ENCODE results near the gene FAM219A.
"Not testable (repeated sequence)": the region's sequence is repeated elsewhere in the genome, so short reads cannot be mapped to it uniquely, and the experiment has no call there.

The FAM219A gene

GRCh38 chr9:34485822-34486221 lies 27.5 kb upstream of the FAM219A start:
- CTCF ChIA-PET = no interaction called here

GRCh38 chr9:34484678-34485077 lies 26.3 kb upstream of the FAM219A start:
- ChIA-PET POLR2A (no interaction called here), CTCF (interaction anchor here (0.8 to 1.3 kb wide), 2 partner anchors 8 to 15 kb away, joined by 3 read pairs; no protein-coding TSS in a partner anchor)
- DNase-seq = no peak
- H3K36me3 ChIP-seq (ENCODE audit: control insufficient read depth in 4 of 4, insufficient read depth in 4 of 4, low read length in 3 of 4) = no peaks in the 10 kb centered on the region
- H3K4me3 ChIP-seq (ENCODE audit: control insufficient read depth in 1 of 7, extremely low read depth in 1 of 7, insufficient read depth in 4 of 7, low read depth in 2 of 7, low read length in 6 of 7) = no peak overlapping the region
- H3K9me3 ChIP-seq (ENCODE audit: control extremely low read depth in 1 of 5, control insufficient read depth in 4 of 5, insufficient read depth in 2 of 5, low read depth in 1 of 5, low read length in 4 of 5) = no peaks in the 10 kb centered on the region
- no peak overlapping the region for H3K27ac ChIP-seq (ENCODE audit: insufficient read depth in 1 of 2, low read depth in 1 of 2, low read length in 2 of 2, poor library complexity in 1 of 2, severe bottlenecking in 2 of 2)
- H3K4me1 ChIP-seq (ENCODE audit: control extremely low read depth in 1 of 4, control insufficient read depth in 4 of 4, insufficient read depth in 4 of 4, low read length in 3 of 4) = no peaks in the 10 kb centered on the region
- peaks cover 0 to 13% (median 4%) of the 10 kb centered on the region in 5 experiments for H3K27me3 ChIP-seq (replicated peaks in 2 of 5; ENCODE audit: control insufficient read depth in 4 of 5, insufficient read depth in 5 of 5, low read length in 4 of 5)

More at GRCh38 chr9:34485822-34486221, 27.5 kb upstream of the FAM219A start:
- Histone ChIP-seq H3K27me3 (replicated peaks in 2 of 5; ENCODE audit: control insufficient read depth in 4 of 5, insufficient read depth in 5 of 5, low read length in 4 of 5) (peaks cover 0 to 18% (median 12%) of the 10 kb centered on the region in 5 experiments), H3K9me3 (ENCODE audit: control extremely low read depth in 1 of 5, control insufficient read depth in 4 of 5, insufficient read depth in 2 of 5, low read depth in 1 of 5, low read length in 4 of 5) (no peaks in the 10 kb centered on the region), H3K27ac (ENCODE audit: insufficient read depth in 1 of 2, low read depth in 1 of 2, low read length in 2 of 2, poor library complexity in 1 of 2, severe bottlenecking in 2 of 2) (no peak overlapping the region), H3K4me1 (ENCODE audit: control extremely low read depth in 1 of 4, control insufficient read depth in 4 of 4, insufficient read depth in 4 of 4, low read length in 3 of 4) (no peaks in the 10 kb centered on the region), H3K4me3 (ENCODE audit: control insufficient read depth in 1 of 7, extremely low read depth in 1 of 7, insufficient read depth in 4 of 7, low read depth in 2 of 7, low read length in 6 of 7) (no peak overlapping the region), H3K36me3 (ENCODE audit: control insufficient read depth in 4 of 4, insufficient read depth in 4 of 4, low read length in 3 of 4) (no peaks in the 10 kb centered on the region)
- POLR2A ChIA-PET = no interaction called here
- no peak for DNase-seq
- WGBS (ENCODE audit: insufficient coverage) = 97% methylated on average over 5 of the region's 6 CpGs

GRCh38 chr9:34482746-34483145 lies 24.4 kb upstream of the FAM219A start:
- H3K36me3 ChIP-seq (ENCODE audit: control insufficient read depth in 4 of 4, insufficient read depth in 4 of 4, low read length in 3 of 4); H3K27ac ChIP-seq (ENCODE audit: insufficient read depth in 1 of 2, low read depth in 1 of 2, low read length in 2 of 2, poor library complexity in 1 of 2, severe bottlenecking in 2 of 2); H3K4me3 ChIP-seq (ENCODE audit: control insufficient read depth in 1 of 7, extremely low read depth in 1 of 7, insufficient read depth in 4 of 7, low read depth in 2 of 7, low read length in 6 of 7); POLR2A ChIA-PET; CTCF ChIA-PET; H3K4me1 ChIP-seq (ENCODE audit: control extremely low read depth in 1 of 4, control insufficient read depth in 4 of 4, insufficient read depth in 4 of 4, low read length in 3 of 4); DNase-seq; H3K9me3 ChIP-seq (ENCODE audit: control extremely low read depth in 1 of 5, control insufficient read depth in 4 of 5, insufficient read depth in 2 of 5, low read depth in 1 of 5, low read length in 4 of 5): not testable (repeated sequence)
- peaks cover 0 to 14% (median 4%) of the 10 kb centered on the region in 5 experiments for H3K27me3 ChIP-seq (replicated peaks in 2 of 5; ENCODE audit: control insufficient read depth in 4 of 5, insufficient read depth in 5 of 5, low read length in 4 of 5)
- 100% methylated on average over 6 of the region's 27 CpGs for WGBS (ENCODE audit: insufficient coverage)

GRCh38 chr9:34481620-34482019 lies 23.2 kb upstream of the FAM219A start:
- DNase-seq; CTCF ChIA-PET; H3K27ac ChIP-seq (ENCODE audit: insufficient read depth in 1 of 2, low read depth in 1 of 2, low read length in 2 of 2, poor library complexity in 1 of 2, severe bottlenecking in 2 of 2); H3K4me3 ChIP-seq (ENCODE audit: control insufficient read depth in 1 of 7, extremely low read depth in 1 of 7, insufficient read depth in 4 of 7, low read depth in 2 of 7, low read length in 6 of 7); POLR2A ChIA-PET; H3K36me3 ChIP-seq (ENCODE audit: control insufficient read depth in 4 of 4, insufficient read depth in 4 of 4, low read length in 3 of 4); H3K4me1 ChIP-seq (ENCODE audit: control extremely low read depth in 1 of 4, control insufficient read depth in 4 of 4, insufficient read depth in 4 of 4, low read length in 3 of 4); H3K9me3 ChIP-seq (ENCODE audit: control extremely low read depth in 1 of 5, control insufficient read depth in 4 of 5, insufficient read depth in 2 of 5, low read depth in 1 of 5, low read length in 4 of 5): not testable (repeated sequence)
- 63% methylated on average over 6 of the region's 13 CpGs for WGBS (ENCODE audit: insufficient coverage)
- peaks cover 0 to 10% (median 3%) of the 10 kb centered on the region in 5 experiments for H3K27me3 ChIP-seq (replicated peaks in 2 of 5; ENCODE audit: control insufficient read depth in 4 of 5, insufficient read depth in 5 of 5, low read length in 4 of 5)

GRCh38 chr9:34479431-34479866 lies 21.1 kb upstream of the FAM219A start:
- Histone ChIP-seq H3K4me1 (ENCODE audit: control extremely low read depth in 1 of 4, control insufficient read depth in 4 of 4, insufficient read depth in 4 of 4, low read length in 3 of 4) (no peaks in the 10 kb centered on the region), H3K36me3 (ENCODE audit: control insufficient read depth in 4 of 4, insufficient read depth in 4 of 4, low read length in 3 of 4) (no peaks in the 10 kb centered on the region), H3K27me3 (replicated peaks in 2 of 5; ENCODE audit: control insufficient read depth in 4 of 5, insufficient read depth in 5 of 5, low read length in 4 of 5) (peaks cover 0 to 13% (median 8%) of the 10 kb centered on the region in 5 experiments), H3K27ac (ENCODE audit: insufficient read depth in 1 of 2, low read depth in 1 of 2, low read length in 2 of 2, poor library complexity in 1 of 2, severe bottlenecking in 2 of 2) (no peak overlapping the region), H3K4me3 (ENCODE audit: control insufficient read depth in 1 of 7, extremely low read depth in 1 of 7, insufficient read depth in 4 of 7, low read depth in 2 of 7, low read length in 6 of 7) (peak overlapping the region in 1 of 7 experiments; percentile 4), H3K9me3 (ENCODE audit: control extremely low read depth in 1 of 5, control insufficient read depth in 4 of 5, insufficient read depth in 2 of 5, low read depth in 1 of 5, low read length in 4 of 5) (no peaks in the 10 kb centered on the region)
- CTCF ChIA-PET = interaction anchor here (0.7 to 1.5 kb wide), 4 partner anchors 10 to 22 kb away, joined by 3 to 5 read pairs (median 3); no protein-coding TSS in a partner anchor
- POLR2A ChIA-PET = no interaction called here
- 84% methylated on average over 5 of the region's 5 CpGs for WGBS (ENCODE audit: insufficient coverage)
- no peak for DNase-seq

- ChIA-PET POLR2A (no interaction called here), CTCF (interaction anchor here (0.6 to 1.2 kb wide), 3 partner anchors 14 to 226 kb away, joined by 3 read pairs; no protein-coding TSS in a partner anchor)
- Histone ChIP-seq H3K36me3 (ENCODE audit: control insufficient read depth in 4 of 4, insufficient read depth in 4 of 4, low read length in 3 of 4) (no peaks in the 10 kb centered on the region), H3K4me3 (ENCODE audit: control insufficient read depth in 1 of 7, extremely low read depth in 1 of 7, insufficient read depth in 4 of 7, low read depth in 2 of 7, low read length in 6 of 7) (no peak overlapping the region), H3K4me1 (ENCODE audit: control extremely low read depth in 1 of 4, control insufficient read depth in 4 of 4, insufficient read depth in 4 of 4, low read length in 3 of 4) (no peaks in the 10 kb centered on the region), H3K9me3 (ENCODE audit: control extremely low read depth in 1 of 5, control insufficient read depth in 4 of 5, insufficient read depth in 2 of 5, low read depth in 1 of 5, low read length in 4 of 5) (no peaks in the 10 kb centered on the region), H3K27ac (ENCODE audit: insufficient read depth in 1 of 2, low read depth in 1 of 2, low read length in 2 of 2, poor library complexity in 1 of 2, severe bottlenecking in 2 of 2) (no peak overlapping the region), H3K27me3 (replicated peaks in 2 of 5; ENCODE audit: control insufficient read depth in 4 of 5, insufficient read depth in 5 of 5, low read length in 4 of 5) (peaks cover 0 to 13% (median 8%) of the 10 kb centered on the region in 5 experiments)
- no peak for DNase-seq
- no CpG with 5 or more reads among the region's 1 CpG for whole genome bisulfite sequencing (ENCODE audit: insufficient coverage)
Observed at GRCh38 chr9:34477541-34477940, 19.2 kb upstream of the FAM219A start.

- no peaks in the 10 kb centered on the region for H3K36me3 ChIP-seq (ENCODE audit: control insufficient read depth in 4 of 4, insufficient read depth in 4 of 4, low read length in 3 of 4)
- H3K27me3 ChIP-seq (replicated peaks in 2 of 5; ENCODE audit: control insufficient read depth in 4 of 5, insufficient read depth in 5 of 5, low read length in 4 of 5) = peaks cover 0 to 13% (median 8%) of the 10 kb centered on the region in 5 experiments
- WGBS (ENCODE audit: insufficient coverage) = 83% methylated on average over 3 of the region's 3 CpGs
- H3K4me1 ChIP-seq (ENCODE audit: control extremely low read depth in 1 of 4, control insufficient read depth in 4 of 4, insufficient read depth in 4 of 4, low read length in 3 of 4) = no peaks in the 10 kb centered on the region
- no peak overlapping the region for H3K27ac ChIP-seq (ENCODE audit: insufficient read depth in 1 of 2, low read depth in 1 of 2, low read length in 2 of 2, poor library complexity in 1 of 2, severe bottlenecking in 2 of 2)
- DNase-seq = no peak
- H3K4me3 ChIP-seq (ENCODE audit: control insufficient read depth in 1 of 7, extremely low read depth in 1 of 7, insufficient read depth in 4 of 7, low read depth in 2 of 7, low read length in 6 of 7) = no peak overlapping the region
- ChIA-PET POLR2A (no interaction called here), CTCF (interaction anchor here (0.9 kb wide), 1 partner anchor 25 kb away, joined by 3 read pairs; no protein-coding TSS in a partner anchor)
- no peaks in the 10 kb centered on the region for H3K9me3 ChIP-seq (ENCODE audit: control extremely low read depth in 1 of 5, control insufficient read depth in 4 of 5, insufficient read depth in 2 of 5, low read depth in 1 of 5, low read length in 4 of 5)
Observed at GRCh38 chr9:34475097-34475496, 16.7 kb upstream of the FAM219A start.

Measured in common myeloid progenitor, CD34-positive (primary cell).